OCI-LY7 (cell line): Measurements from ENCODE around the gene GDF10. TPM values are rescaled to one million over a fixed set of nuclear protein-coding genes. Genes with fewer than 3 reads are reported as not detected.

Experiments used
- BruUV-seq: library from RNA; stranded (reverse); fragments of 400-500 nt; replicated peaks from 2 replicates; lab custom pipeline; 2021; lab: Mats Ljungman, UMichigan
- CTCF ChIA-PET: fragments of 300-600 bp; sonication (Branson Sonifier 250); formaldehyde crosslinking; loops from one replicate; lab custom pipeline; 2022; ENCODE audit warnings: antibody characterized with exemption; ENCODE audit not compliant: unreplicated experiment; lab: Charles Lee
- POLR2A ChIA-PET: fragments of 300-600 bp; sonication (Branson Sonifier 250); formaldehyde crosslinking; loops from one replicate; lab custom pipeline; 2022; ENCODE audit warnings: antibody characterized with exemption; lab: Charles Lee
- DNase-seq: peaks from one replicate; pipeline ENCODE4 v3.0.0-alpha.2; 2015; ENCODE audit warnings: low spot score
- H2AFZ ChIP-seq: fragments of 200-600 bp; sonication (generic), shearing (Covaris generic); 2 replicates; pipeline ENCODE4 v1.6.1; 2014; ENCODE audit warnings: mild to moderate bottlenecking, antibody characterized with exemption, low read length, moderate library complexity
- H3K27ac ChIP-seq: fragments of 200-600 bp; sonication (generic); 2 replicates; pipeline ENCODE4 v1.5.1; 2014; ENCODE audit warnings: mixed run types, low read depth, mild to moderate bottlenecking, moderate library complexity, low read length, inconsistent platforms; ENCODE audit not compliant: poor library complexity, severe bottlenecking
- H3K36me3 ChIP-seq: fragments of 200-600 bp; sonication (generic); 2 replicates; pipeline ENCODE4 v1.6.1; 2014; ENCODE audit warnings: mild to moderate bottlenecking, antibody characterized with exemption, low read length, moderate library complexity, mixed read lengths; ENCODE audit not compliant: insufficient read depth
- H3K4me1 ChIP-seq: fragments of 200-600 bp; sonication (generic); 2 replicates; pipeline ENCODE4 v1.5.1; 2014; ENCODE audit warnings: mild to moderate bottlenecking, low read length; ENCODE audit not compliant: insufficient read depth, poor library complexity, severe bottlenecking
- H3K4me2 ChIP-seq: fragments of 200-600 bp; sonication (generic); 2 replicates; pipeline ENCODE4 v1.6.1; 2014; ENCODE audit warnings: mild to moderate bottlenecking, low read length
- H3K4me3 ChIP-seq: fragments of 200-600 bp; sonication (generic); 2 replicates; pipeline ENCODE4 v1.5.1; 2014; ENCODE audit warnings: mild to moderate bottlenecking, low read depth, low read length; ENCODE audit not compliant: poor library complexity, severe bottlenecking
- H3K79me2 ChIP-seq: fragments of 200-600 bp; sonication (generic); 2 replicates; pipeline ENCODE4 v1.6.1; 2016; ENCODE audit warnings: low read depth, mild to moderate bottlenecking, low read length, moderate library complexity, mixed read lengths; ENCODE audit not compliant: insufficient read depth
- H3K9me2 ChIP-seq: fragments of 200-600 bp; sonication (generic); 2 replicates; pipeline ENCODE4 v1.6.1; 2016; ENCODE audit warnings: mild to moderate bottlenecking, low read length, mixed read lengths; ENCODE audit not compliant: insufficient read depth
- H3K9me3 ChIP-seq: fragments of 200-600 bp; sonication (generic); 2 replicates; pipeline ENCODE4 v1.6.1; 2014; ENCODE audit warnings: mild to moderate bottlenecking, mixed run types, low read length, mixed read lengths
- H4K20me1 ChIP-seq: fragments of 200-600 bp; sonication (generic); 2 replicates; pipeline ENCODE4 v1.6.1; 2014; ENCODE audit warnings: mild to moderate bottlenecking, antibody characterized with exemption, low read length, moderate library complexity, mixed read lengths; ENCODE audit not compliant: insufficient read depth
- CTCF ChIP-seq: fragments of 200-600 bp; sonication (generic); conservative IDR thresholded peaks from 2 replicates; pipeline ENCODE4 v1.5.1; 2014; ENCODE audit warnings: mild to moderate bottlenecking, antibody characterized with exemption, low read length, moderate library complexity, mixed read lengths
- EZH2phosphoT487 ChIP-seq: fragments of 200-600 bp; sonication (generic); IDR thresholded peaks from 2 replicates; pipeline ENCODE4 v1.6.1; 2018; ENCODE audit warnings: low read depth, borderline replicate concordance, mild to moderate bottlenecking, mixed run types, antibody characterized with exemption, low read length, moderate library complexity, mixed read lengths
- intact Hi-C: fragments of 100-400 bp; cut with micrococcal nuclease; formaldehyde crosslinking; loops from one replicate; pipeline ENCODE4 v1.10.0; 2022; ENCODE audit not compliant: unreplicated experiment
- total RNA-seq, 2 experiments: library from RNA; depleted of rRNA in 1 of 2; stranded (reverse); fragments of >200 nt in 1 of 2; shearing (Covaris generic) in 1 of 2; gene quantifications; 2 replicates each; pipeline ENCODE4 v1.2.3, GENCODE V29; 2014 to 2022

Gene GDF10
- total RNA-seq, 2 experiments from 2014 or later, result not detected

- intact Hi-C loops, result loop anchor here (10.0 kb wide), 1 partner anchor 55 kb away; no protein-coding TSS in a partner anchor
- H3K4me1 ChIP-seq, result no peaks in the 10 kb centered on the region
- TF ChIP-seq EZH2phosphoT487 (no peak), CTCF (no peak)
- ChIA-PET POLR2A (no interaction called here), CTCF (no interaction called here)
- H3K9me2 ChIP-seq, result no peaks in the 10 kb centered on the region
- H3K79me2 ChIP-seq, result no peaks in the 10 kb centered on the region
- no peak overlapping the region for H2AFZ ChIP-seq
- no peaks in the 10 kb centered on the region for H4K20me1 ChIP-seq
- H3K4me2 ChIP-seq, result no peak overlapping the region
- H3K27ac ChIP-seq, result no peak overlapping the region
- no TSS peak for BruUV-seq
- no peaks in the 10 kb centered on the region for H3K9me3 ChIP-seq
- H3K36me3 ChIP-seq, result no peaks in the 10 kb centered on the region
- no peak for DNase-seq
- no peak overlapping the region for H3K4me3 ChIP-seq
These were observed 19.8 kb downstream of the GDF10 start for GRCh38 chr10:47319784-47320183.

GRCh38 chr10:47320812-47321211, 20.8 kb downstream of the GDF10 start:
- no peak overlapping the region for H3K27ac ChIP-seq
- no peaks in the 10 kb centered on the region for H3K4me1 ChIP-seq
- H3K36me3 ChIP-seq, result no peaks in the 10 kb centered on the region
- no peak overlapping the region for H3K4me2 ChIP-seq
- ChIA-PET CTCF (interaction anchor here (1.0 kb wide), 1 partner anchor 78 kb away, joined by 3 read pairs; no protein-coding TSS in a partner anchor), POLR2A (no interaction called here)
- no TSS peak for BruUV-seq
- intact Hi-C loops, result no loop called here
- TF ChIP-seq CTCF, result no peak
- H3K79me2 ChIP-seq, result no peaks in the 10 kb centered on the region
- no peaks in the 10 kb centered on the region for H3K9me3 ChIP-seq
- H4K20me1 ChIP-seq, result no peaks in the 10 kb centered on the region
- no peak overlapping the region for H3K4me3 ChIP-seq
- DNase-seq, result no peak
- no peaks in the 10 kb centered on the region for H3K9me2 ChIP-seq
- no peak overlapping the region for H2AFZ ChIP-seq

- no peak overlapping the region for H3K4me2 ChIP-seq
- no TSS peak for BruUV-seq
- H3K9me2 ChIP-seq, result no peaks in the 10 kb centered on the region
- H3K36me3 ChIP-seq, result no peaks in the 10 kb centered on the region
- DNase-seq, result no peak
- H3K27ac ChIP-seq, result no peak overlapping the region
- ChIA-PET POLR2A (no interaction called here), CTCF (interaction anchor here (1.0 kb wide), 1 partner anchor 77 kb away, joined by 3 read pairs; no protein-coding TSS in a partner anchor)
- H3K79me2 ChIP-seq, result no peaks in the 10 kb centered on the region
- no peaks in the 10 kb centered on the region for H4K20me1 ChIP-seq
- no peak overlapping the region for H2AFZ ChIP-seq
- intact Hi-C loops, result no loop called here
- H3K9me3 ChIP-seq, result no peaks in the 10 kb centered on the region
- TF ChIP-seq CTCF, result no peak
- TF ChIP-seq EZH2phosphoT487, result no peak
- no peaks in the 10 kb centered on the region for H3K4me1 ChIP-seq
- H3K4me3 ChIP-seq, result no peak overlapping the region
These were observed 21.7 kb downstream of the GDF10 start for GRCh38 chr10:47321521-47322195.
